Hypothalamus (tissue), 51 donors: ENCODE results near the gene GRK1.
A peak's percentile ranks its signal among the peaks of the same experiment; 100 is the strongest.

Experiments
- DNase-seq, 51 donors: peaks; one replicate each; lab custom pipeline; 2025; lab: John Stamatoyannopoulos, UW

Gene GRK1

GRCh38 chr13:113660066-113660465, 7.0 kb upstream of the GRK1 start:
- no peak for DNase-seq

GRCh38 chr13:113661509-113661908, 5.5 kb upstream of the GRK1 start:
- DNase-seq = no peak

- no peak for DNase-seq
These were observed 3.1 kb upstream of the GRK1 start for GRCh38 chr13:113663934-113664333.

GRCh38 chr13:113664751-113665596, 2.0 kb upstream of the GRK1 start:
- no peak for DNase-seq

GRCh38 chr13:113665597-113666328, 1.3 kb upstream of the GRK1 start:
- no peak for DNase-seq

GRCh38 chr13:113666329-113666670, 719 bp upstream of the GRK1 start:
- DNase-seq = no peak

- DNase-seq = no peak
These were observed 912 bp downstream of the GRK1 start for GRCh38 chr13:113667771-113668490.

- no peak for DNase-seq
These were observed 1.5 kb downstream of the GRK1 start for GRCh38 chr13:113668491-113668971.

GRCh38 chr13:113669231-113669754, 2.3 kb downstream of the GRK1 start:
- DNase-seq = no peak

- DNase-seq = no peak
These were observed 2.8 kb downstream of the GRK1 start for GRCh38 chr13:113669755-113670341.

- DNase-seq = no peak
These were observed 3.5 kb downstream of the GRK1 start for GRCh38 chr13:113670541-113670940.

GRCh38 chr13:113671066-113672001, 4.3 kb downstream of the GRK1 start:
- no peak for DNase-seq

- no peak for DNase-seq
These were observed 5.1 kb downstream of the GRK1 start for GRCh38 chr13:113672002-113672651.

GRCh38 chr13:113722921-113723320, 55.9 kb downstream of the GRK1 start:
- DNase-seq = no peak

- DNase-seq = no peak
These were observed 56.5 kb downstream of the GRK1 start for GRCh38 chr13:113723410-113724015.

GRCh38 chr13:113724016-113724758, 57.2 kb downstream of the GRK1 start:
- no peak for DNase-seq

GRCh38 chr13:113724780-113725315, 57.8 kb downstream of the GRK1 start:
- peak in 48 of 51 donors; percentile 19 to 87 (median 72) for DNase-seq
